ENCODE data around the gene PAFAH1B1. TPM values are rescaled to one million over a fixed set of nuclear protein-coding genes. Genes with fewer than 3 reads are reported as not detected.
"Not testable (repeated sequence)": the region's sequence is repeated elsewhere in the genome, so short reads cannot be mapped to it uniquely, and the experiment has no call there.

Gene PAFAH1B1
- total RNA-seq, 1 donor from 2014 or later: 110 TPM

DNA sequence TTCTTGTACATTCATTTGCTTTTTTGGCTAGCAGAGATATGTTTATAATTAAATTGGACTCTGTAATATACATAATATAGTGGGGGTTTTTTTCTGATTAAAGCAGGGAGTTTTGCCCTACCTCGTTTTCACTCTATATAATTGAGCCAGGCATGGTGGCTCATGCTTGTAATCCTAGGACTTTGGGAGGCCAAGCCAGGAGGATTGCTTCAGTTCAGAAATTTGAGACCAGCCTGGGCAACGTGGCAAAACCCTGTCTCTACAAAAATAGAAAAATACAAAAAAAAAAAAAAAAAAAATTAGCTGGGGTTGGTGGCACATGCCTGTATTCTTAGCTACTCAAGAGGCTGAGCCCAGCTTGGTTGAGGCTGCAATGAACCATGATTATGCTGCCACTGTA lies 42.2 kb downstream of the PAFAH1B1 start:
- no peak for DNase-seq (ENCODE audit: low spot score)

DNA sequence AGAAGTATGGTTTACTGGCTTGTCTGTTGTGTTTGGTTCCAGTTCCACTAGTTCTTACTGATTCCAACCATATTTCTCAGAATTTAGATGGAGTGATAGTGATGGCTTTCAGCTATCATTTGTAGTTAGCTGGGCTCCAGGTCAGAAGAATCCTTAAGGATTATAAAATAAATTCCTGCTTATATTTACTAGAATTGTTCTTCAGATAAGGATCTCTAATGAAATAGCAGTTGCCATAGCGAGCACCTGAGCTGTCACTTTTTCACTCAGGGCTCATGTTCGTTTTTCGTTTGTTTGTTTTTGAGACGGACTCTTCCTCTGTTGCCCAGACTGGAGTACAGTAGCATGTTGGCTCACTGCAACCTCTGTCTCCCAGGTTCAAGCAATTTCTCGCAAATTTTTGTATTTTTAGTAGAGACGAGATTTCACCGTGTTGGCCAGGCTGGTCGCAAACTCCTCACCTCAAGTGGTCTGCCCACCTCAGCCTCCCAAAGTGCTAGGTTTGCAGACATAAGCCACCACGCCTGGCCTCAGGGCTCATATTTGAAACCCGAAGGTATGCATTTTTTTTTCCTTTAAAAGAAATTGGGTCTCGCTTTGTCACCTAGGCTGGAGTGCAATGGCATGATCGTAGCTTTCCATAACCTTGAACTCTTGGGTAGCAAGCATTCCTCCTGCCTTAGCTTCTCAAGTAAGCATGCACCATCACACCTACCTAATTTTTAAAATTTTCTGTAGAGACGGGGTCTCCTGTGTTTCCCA lies 42.9 kb downstream of the PAFAH1B1 start:
- DNase-seq (ENCODE audit: low spot score): no peak

- DNase-seq (ENCODE audit: low spot score): no peak
These were observed 44.0 kb downstream of the PAFAH1B1 start for GRCh38 chr17:2637422-2637821.

GRCh38 chr17:2644971-2645370 lies 51.5 kb downstream of the PAFAH1B1 start:
- no peak for DNase-seq (ENCODE audit: low spot score)

DNA sequence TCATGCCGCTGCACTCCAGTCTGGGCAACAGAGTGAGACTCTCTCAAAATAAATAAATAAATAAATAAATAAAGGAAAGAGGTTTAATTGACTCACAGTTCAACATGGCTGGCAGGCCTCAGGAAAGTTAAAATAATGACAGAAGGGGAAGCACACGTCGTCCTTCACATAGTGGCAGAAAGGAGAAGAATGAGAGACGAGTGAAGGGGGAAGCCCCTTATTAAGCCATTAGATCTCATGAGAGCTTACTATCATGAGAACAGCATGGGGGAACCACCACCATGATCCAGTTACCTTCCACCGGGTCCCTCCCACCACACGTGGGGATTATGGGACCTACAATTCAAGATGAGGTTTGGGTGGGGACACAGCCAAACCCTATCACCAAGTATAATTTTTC lies 54.5 kb downstream of the PAFAH1B1 start:
- DNase-seq (ENCODE audit: low spot score): no peak

DNA sequence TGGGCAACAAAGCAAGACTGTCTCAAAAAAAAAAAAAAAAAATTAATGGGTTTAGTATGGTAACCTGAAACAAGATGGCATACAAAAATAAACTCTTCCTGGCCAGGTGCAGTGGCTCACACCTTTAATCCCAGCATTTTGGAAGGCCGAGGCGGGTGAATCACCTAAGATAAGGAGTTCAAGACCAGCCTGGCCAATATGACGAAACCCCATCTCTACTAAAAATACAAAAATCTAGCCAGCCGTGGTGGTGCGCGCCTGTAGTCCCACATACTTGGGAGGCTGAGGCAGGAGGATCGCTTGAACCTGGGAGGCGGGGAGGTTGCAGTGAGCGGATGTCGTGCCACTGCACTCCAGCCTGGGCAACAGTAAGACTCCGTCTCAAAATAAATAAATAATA lies 55.7 kb downstream of the PAFAH1B1 start:
- DNase-seq (ENCODE audit: low spot score): no peak

DNA sequence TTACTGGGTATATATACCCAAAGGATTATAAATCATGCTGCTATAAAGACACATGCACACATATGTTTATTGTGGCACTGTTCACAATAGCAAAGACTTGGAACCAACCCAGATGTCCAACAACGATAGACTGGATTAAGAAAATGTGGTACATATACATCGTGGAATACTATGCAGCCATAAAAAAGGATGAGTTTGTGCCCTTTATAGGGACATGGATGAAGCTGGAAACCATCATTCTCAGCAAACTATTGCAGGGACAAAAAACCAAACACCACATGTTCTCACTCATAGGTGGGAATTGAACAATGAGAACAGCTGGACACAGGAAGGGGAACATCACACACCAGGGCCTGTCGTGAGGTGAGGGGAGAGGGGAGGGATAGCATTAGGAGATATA lies 59.5 kb downstream of the PAFAH1B1 start:
- not testable (repeated sequence) for DNase-seq (ENCODE audit: low spot score)

DNA sequence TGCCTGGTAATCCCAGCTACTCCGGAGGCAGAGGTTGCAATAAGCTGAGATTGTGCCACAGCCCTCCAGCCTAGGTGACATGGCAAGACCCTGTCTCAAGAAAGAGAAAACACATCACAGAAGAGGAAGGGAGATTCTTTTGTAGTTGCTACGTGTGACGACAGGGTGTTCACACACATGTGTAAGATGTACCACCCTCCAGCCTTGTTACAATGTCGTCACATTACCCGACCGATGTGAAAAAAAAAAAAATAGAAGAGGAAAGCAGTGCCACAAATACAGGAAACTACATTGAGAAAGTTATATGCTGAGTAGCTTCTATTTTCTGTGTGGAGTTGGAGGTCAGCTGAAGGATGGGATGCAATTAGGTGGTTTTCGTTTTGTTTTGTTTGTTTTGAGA lies 62.1 kb downstream of the PAFAH1B1 start:
- no peak for DNase-seq (ENCODE audit: low spot score)

DNA sequence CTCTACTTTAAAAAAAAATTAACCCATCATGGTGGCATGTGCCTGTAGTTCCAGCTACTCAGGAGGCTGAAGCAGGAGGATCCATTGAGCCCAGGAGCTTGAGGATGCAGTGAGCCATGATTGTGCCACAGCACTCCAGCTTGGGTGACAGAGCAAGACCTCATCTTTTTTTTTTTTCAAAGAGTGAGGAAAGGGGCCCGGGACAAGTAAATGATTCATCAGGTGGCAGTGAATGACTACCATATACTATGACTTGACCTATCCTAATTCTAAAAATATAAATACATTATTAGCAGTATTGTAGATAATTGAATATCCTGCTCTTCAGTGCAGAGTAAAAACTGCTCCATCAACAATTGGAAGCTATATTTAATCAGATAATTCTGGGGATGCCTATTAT lies 62.8 kb downstream of the PAFAH1B1 start:
- DNase-seq (ENCODE audit: low spot score): no peak

- not testable (repeated sequence) for DNase-seq (ENCODE audit: low spot score)
These were observed 65.9 kb downstream of the PAFAH1B1 start for GRCh38 chr17:2659337-2659736.

GRCh38 chr17:2660410-2660809 lies 67.0 kb downstream of the PAFAH1B1 start:
- DNase-seq (ENCODE audit: low spot score): not testable (repeated sequence)

GRCh38 chr17:2672026-2672425 lies 78.6 kb downstream of the PAFAH1B1 start:
- no peak for DNase-seq (ENCODE audit: low spot score)

DNA sequence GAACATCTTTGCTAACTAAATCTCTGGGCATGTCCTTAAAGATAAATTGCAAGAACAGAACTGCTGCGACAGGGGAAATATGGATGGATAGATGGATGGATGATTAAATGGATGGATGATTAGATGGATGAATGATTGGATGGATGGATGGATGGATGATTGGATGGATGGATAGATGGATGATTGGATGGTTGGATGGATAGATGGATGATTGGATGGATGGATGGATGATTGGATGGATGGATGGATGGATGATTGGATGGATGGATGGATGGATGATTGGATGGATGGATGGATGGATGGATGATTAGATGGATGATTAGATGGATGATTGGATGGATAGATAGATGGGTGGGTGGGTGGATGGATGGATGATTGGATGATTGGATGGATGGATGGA lies 85.8 kb downstream of the PAFAH1B1 start:
- not testable (repeated sequence) for DNase-seq (ENCODE audit: low spot score)

- DNase-seq (ENCODE audit: low spot score): no peak
These were observed 87.5 kb downstream of the PAFAH1B1 start for GRCh38 chr17:2680961-2681360.

- no peak for DNase-seq (ENCODE audit: low spot score)
These were observed 88.2 kb downstream of the PAFAH1B1 start for GRCh38 chr17:2681650-2682049.

DNA sequence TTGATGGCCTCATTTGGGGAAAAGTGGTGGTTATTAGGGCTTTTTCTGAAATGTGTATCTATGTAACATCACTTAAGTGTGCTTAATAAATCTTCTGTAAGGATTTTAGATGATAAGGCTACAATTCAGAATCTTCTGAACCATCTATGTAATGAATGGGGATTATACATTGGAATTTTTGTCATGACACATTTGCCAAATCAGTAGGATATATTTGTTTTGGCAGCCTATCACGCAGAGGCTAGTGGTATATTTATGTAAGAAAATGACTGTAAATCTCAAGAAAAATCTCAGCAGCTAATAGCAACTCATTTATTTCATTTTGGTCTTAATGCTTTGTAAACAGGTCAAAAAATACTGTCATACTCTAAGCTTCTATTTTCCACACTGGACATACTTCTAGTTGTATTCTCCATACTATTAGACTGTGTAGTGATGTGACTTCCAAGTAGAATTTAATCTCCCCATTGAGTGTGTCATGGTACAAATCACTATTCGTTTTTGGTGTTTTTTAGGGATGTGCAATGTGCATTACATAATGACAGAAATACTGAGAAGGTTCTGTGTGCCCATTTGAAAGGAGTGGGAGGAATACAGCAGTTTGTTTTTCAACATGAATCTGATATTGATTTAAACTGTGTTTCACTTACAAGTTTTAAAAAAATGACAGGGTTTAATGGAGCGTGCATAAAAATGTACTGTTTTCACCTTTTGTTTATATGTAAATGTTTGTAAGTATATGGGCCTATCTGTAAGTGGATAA lies 88.9 kb downstream of the PAFAH1B1 start:
- no peak for DNase-seq (ENCODE audit: low spot score)

DNA sequence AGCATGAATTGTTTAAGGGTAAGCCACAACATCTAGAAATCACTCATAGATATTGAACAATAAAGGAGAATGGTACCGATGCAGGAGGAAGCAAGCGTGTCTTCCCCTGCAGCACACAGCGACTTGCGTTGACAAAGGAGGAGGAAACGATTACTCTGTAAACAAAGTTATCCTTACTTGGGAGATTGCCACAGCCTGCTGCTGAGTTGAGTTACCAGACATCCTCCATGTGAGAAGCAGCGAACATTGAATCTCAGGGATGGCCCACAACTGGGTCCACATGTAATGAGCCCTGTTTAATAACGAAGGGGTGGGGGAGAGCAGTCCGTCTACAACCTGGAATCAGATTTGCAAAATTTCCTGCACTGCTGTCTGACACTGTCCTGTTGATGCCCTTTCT lies 90.5 kb downstream of the PAFAH1B1 start:
- peak; percentile 53 for DNase-seq (ENCODE audit: low spot score)

DNA sequence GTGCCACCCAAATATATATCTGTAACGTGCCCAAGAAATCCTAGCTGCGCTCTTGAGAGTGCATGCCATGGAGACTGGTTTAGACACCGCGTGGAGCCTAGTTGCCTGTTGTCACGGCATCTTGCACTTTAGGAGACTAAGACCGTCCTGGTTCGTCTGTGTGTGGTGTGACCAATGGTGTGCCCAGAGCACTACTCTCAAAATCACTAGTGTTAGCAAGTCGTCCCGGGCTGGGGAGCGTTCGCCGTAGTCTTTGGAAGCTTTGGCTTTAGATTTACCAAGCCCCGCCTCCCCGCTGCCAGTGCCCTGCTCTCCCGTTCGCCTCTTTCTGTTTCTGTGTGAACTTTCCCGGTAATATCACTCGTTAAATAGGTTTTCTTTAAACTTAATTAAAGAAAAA lies 91.1 kb downstream of the PAFAH1B1 start:
- no peak for DNase-seq (ENCODE audit: low spot score)

DNA sequence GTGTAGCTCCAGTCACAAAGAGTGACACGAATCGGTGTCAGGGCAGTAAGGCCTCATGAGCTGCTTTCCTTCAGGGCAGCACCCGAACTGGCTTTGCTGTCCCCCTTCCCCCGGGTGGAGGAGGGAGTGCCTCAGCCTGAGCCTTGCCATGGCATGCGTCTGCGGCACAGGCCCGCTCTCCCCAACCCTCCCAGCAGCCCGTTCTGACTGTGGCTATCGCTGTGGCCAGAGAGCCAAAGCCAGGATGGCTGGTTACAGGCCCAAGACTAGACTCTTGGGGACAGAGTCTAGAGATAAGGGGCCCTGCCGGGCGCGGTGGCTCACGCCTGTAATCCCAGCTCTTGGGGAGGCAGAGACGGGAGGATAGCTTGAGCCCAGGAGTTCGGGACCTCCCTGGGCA lies 92.2 kb downstream of the PAFAH1B1 start:
- no peak for DNase-seq (ENCODE audit: low spot score)

DNA sequence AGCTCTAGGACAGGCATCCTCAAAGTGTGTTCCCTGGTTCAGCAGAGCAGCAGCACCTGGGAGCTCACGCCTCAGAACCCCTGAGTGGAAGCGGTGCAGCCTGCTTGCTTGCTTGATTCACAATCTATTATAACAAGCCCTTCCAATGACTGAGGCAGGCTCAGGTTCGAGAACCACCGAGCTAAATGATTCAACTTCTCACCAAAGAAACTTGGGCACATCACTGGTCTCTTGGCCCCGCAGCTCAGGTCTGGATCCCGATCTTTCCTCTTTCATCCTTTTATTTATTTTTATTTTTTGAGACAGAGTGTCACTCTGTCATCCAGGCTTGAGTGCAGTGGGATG lies 93.6 kb downstream of the PAFAH1B1 start:
- DNase-seq (ENCODE audit: low spot score): no peak

- DNase-seq (ENCODE audit: low spot score): no peak
These were observed 95.2 kb downstream of the PAFAH1B1 start for GRCh38 chr17:2688351-2689342.
